Astrocyte of the spinal cord (primary cell): ENCODE results near the gene UMODL1.
"Not testable (repeated sequence)": the region's sequence is repeated elsewhere in the genome, so short reads cannot be mapped to it uniquely, and the experiment has no call there.

Experiments used
- DNase-seq: peaks from one replicate; pipeline ENCODE4 v3.0.0; 2011; ENCODE audit warnings: low read depth, low spot score
- H3K4me3 ChIP-seq: 2 replicates; pipeline ENCODE4 v1.5.1; 2011; ENCODE audit warnings: low read depth, mild to moderate bottlenecking, low read length, moderate library complexity
- CTCF ChIP-seq: IDR thresholded peaks from 2 replicates; pipeline ENCODE4 v1.5.1; 2012; ENCODE audit warnings: low read depth, mild to moderate bottlenecking, low read length, inconsistent platforms
- in situ Hi-C: cut with HindIII; loops from 2 replicates; pipeline ENCODE4 v1.10.0; 2017; ENCODE audit warnings: low sequenced_read_pairs

UMODL1 gene

GRCh38 chr21:42068592-42068991 lies 2.5 kb upstream of the UMODL1 start:
- DNase-seq: no peak
- H3K4me3 ChIP-seq: no peak overlapping the region
- in situ Hi-C loops: no loop called here
- TF ChIP-seq CTCF: no peak

- TF ChIP-seq CTCF: no peak
- no peak for DNase-seq
- H3K4me3 ChIP-seq: no peak overlapping the region
- in situ Hi-C loops: no loop called here
Observed at GRCh38 chr21:42069327-42069726, 1.8 kb upstream of the UMODL1 start.

- DNase-seq: no peak
- H3K4me3 ChIP-seq: no peak overlapping the region
- no peak for TF ChIP-seq CTCF
- in situ Hi-C loops: no loop called here
Observed at GRCh38 chr21:42069843-42070242, 1.3 kb upstream of the UMODL1 start.

- in situ Hi-C loops: no loop called here
- TF ChIP-seq CTCF: no peak
- DNase-seq: no peak
- H3K4me3 ChIP-seq: no peak overlapping the region
Observed at GRCh38 chr21:42073145-42074099, 2.3 kb downstream of the UMODL1 start.

DNA sequence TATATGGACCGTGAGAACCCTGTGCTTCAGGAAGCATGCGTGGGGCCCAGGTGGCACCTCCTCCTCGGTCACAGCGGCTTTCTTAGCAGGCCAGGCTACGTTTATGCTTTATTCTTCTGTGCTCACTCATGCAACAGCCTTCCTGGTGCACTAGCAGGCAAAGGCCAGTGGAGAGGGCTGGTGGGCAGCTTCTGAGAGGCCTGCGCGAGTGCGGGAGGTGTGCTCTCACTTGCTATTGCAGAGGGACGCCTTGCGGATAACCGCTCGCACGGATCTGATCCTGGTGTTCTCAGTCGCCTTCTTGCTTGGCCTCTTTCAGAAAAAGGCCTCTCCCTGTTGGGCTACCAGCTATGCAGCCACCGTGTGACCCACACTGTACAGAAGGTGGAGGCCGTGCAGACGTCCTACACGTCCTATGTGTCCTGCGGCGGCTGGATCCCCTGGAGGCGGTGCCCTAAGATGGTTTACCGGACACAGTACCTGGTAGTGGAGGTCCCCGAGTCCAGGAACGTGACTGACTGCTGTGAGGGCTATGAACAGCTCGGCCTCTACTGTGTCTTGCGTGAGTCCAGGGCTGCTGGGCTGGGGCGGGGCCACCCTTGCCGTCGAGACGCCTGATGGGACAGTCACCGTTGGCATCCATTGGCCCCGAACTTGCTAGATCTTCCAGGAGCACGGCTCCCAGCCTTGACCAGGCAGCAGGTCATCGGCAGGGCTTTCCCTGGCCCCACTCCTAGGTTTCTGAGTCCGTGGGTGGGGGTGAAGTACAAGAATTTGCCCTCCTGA lies 4.8 kb downstream of the UMODL1 start:
- H3K4me3 ChIP-seq: no peak overlapping the region
- DNase-seq: no peak
- TF ChIP-seq CTCF: no peak
- in situ Hi-C loops: no loop called here

GRCh38 chr21:42077685-42078238 lies 6.6 kb downstream of the UMODL1 start:
- in situ Hi-C loops, DNase-seq, H3K4me3 ChIP-seq: not testable (repeated sequence)

GRCh38 chr21:42078247-42079007 lies 7.3 kb downstream of the UMODL1 start:
- H3K4me3 ChIP-seq, in situ Hi-C loops, DNase-seq: not testable (repeated sequence)
